GM21619 (cell line): ENCODE measurements around the gene OR6B1.

Experiments
- ATAC-seq: cut with Tn5 transposase; IDR thresholded peaks from one replicate; pipeline ENCODE4 v1.9.1; 2021; ENCODE audit not compliant: unreplicated experiment

OR6B1 gene

GRCh38 chr7:144000020-144000419 is at the start of gene OR6B1:
Gene OR6B1, plus strand, starts transcription at chr7:144000320. Its CDS starts 3,677 bp downstream, at chr7:144003997.
- no peak for ATAC-seq

- no peak for ATAC-seq
Observed at GRCh38 chr7:143953421-143953820, 46.7 kb upstream of the OR6B1 start.

GRCh38 chr7:143954135-143954534 is 46.0 kb upstream of the OR6B1 start:
- no peak for ATAC-seq

GRCh38 chr7:143954544-143954943 is 45.6 kb upstream of the OR6B1 start, which contains the start of gene OR2F1:
Gene OR2F1, plus strand, starts transcription at chr7:143954844. Its CDS starts 5,127 bp downstream, at chr7:143959971.
- no peak for ATAC-seq

- ATAC-seq = no peak
Observed at GRCh38 chr7:143958781-143959180, 41.3 kb upstream of the OR6B1 start.

GRCh38 chr7:143960813-143961610 is 39.1 kb upstream of the OR6B1 start:
- ATAC-seq = no peak

- ATAC-seq = no peak
Observed at GRCh38 chr7:143965280-143965679, 34.8 kb upstream of the OR6B1 start.

- no peak for ATAC-seq
Observed at GRCh38 chr7:143967398-143967797, 32.7 kb upstream of the OR6B1 start.

- ATAC-seq = no peak
Observed at GRCh38 chr7:143973870-143974416, 26.2 kb upstream of the OR6B1 start.

- no peak for ATAC-seq
Observed at GRCh38 chr7:143974459-143974858, 25.7 kb upstream of the OR6B1 start.

- no peak for ATAC-seq
Observed at GRCh38 chr7:143975617-143976016, 24.5 kb upstream of the OR6B1 start.

- no peak for ATAC-seq
Observed at GRCh38 chr7:143978585-143978984, 21.5 kb upstream of the OR6B1 start.

GRCh38 chr7:143979359-143979758 is 20.8 kb upstream of the OR6B1 start:
- no peak for ATAC-seq

- no peak for ATAC-seq
Observed at GRCh38 chr7:143979998-143980397, 20.1 kb upstream of the OR6B1 start.

- no peak for ATAC-seq
Observed at GRCh38 chr7:143980746-143981510, 19.2 kb upstream of the OR6B1 start.

- no peak for ATAC-seq
Observed at GRCh38 chr7:143983960-143984359, 16.2 kb upstream of the OR6B1 start.

GRCh38 chr7:143987513-143987912 is 12.6 kb upstream of the OR6B1 start:
- peak; percentile 59 for ATAC-seq

- ATAC-seq = no peak
Observed at GRCh38 chr7:143988976-143989745, 11.0 kb upstream of the OR6B1 start.

- ATAC-seq = no peak
Observed at GRCh38 chr7:143992670-143993069, 7.5 kb upstream of the OR6B1 start.

GRCh38 chr7:143993924-143994323 is 6.2 kb upstream of the OR6B1 start:
- ATAC-seq = no peak

GRCh38 chr7:144001543-144001942 is 1.4 kb downstream of the OR6B1 start:
- ATAC-seq = no peak
